Type B pancreatic cell (in vitro differentiated cells): ENCODE data around the gene CUL3. TPM values are rescaled to one million over a fixed set of nuclear protein-coding genes. Genes with fewer than 3 reads are reported as not detected.
A peak's percentile ranks its signal among the peaks of the same experiment; 100 is the strongest.
"Not testable (repeated sequence)": the region's sequence is repeated elsewhere in the genome, so short reads cannot be mapped to it uniquely, and the experiment has no call there.

Experiments
- DNase-seq: peaks from one replicate; pipeline ENCODE4 v3.0.0; 2021; ENCODE audit warnings: mixed read lengths; ENCODE audit not compliant: unreplicated experiment; ENCODE audit errors: extremely low spot score
- H3K27ac Mint-ChIP-seq: 2 replicates; pipeline ENCODE4 v1.8.0; 2021; ENCODE audit warnings: mild to moderate bottlenecking, mixed read lengths
- H3K27me3 Mint-ChIP-seq: 2 replicates; pipeline ENCODE4 v1.8.0; 2021; ENCODE audit warnings: mixed read lengths
- H3K36me3 Mint-ChIP-seq: 2 replicates; pipeline ENCODE4 v1.8.0; 2021; ENCODE audit warnings: mixed read lengths
- H3K4me1 Mint-ChIP-seq: one replicate; pipeline ENCODE4 v1.8.0; 2021; ENCODE audit warnings: mixed read lengths; ENCODE audit not compliant: unreplicated experiment
- H3K4me3 Mint-ChIP-seq: 2 replicates; pipeline ENCODE4 v1.8.0; 2021; ENCODE audit warnings: mild to moderate bottlenecking, mixed read lengths
- H3K9me3 Mint-ChIP-seq: 2 replicates; pipeline ENCODE4 v1.8.0; 2021; ENCODE audit warnings: mixed read lengths
- CTCF ChIP-seq: fragments of 200-600 bp; sonication (generic); conservative IDR thresholded peaks from 2 replicates; pipeline ENCODE4 v1.5.0; 2021; ENCODE audit warnings: antibody characterized with exemption, mild to moderate bottlenecking
- total RNA-seq: library from RNA; stranded (reverse); gene quantifications from 2 replicates; pipeline ENCODE4 v1.2.1, GENCODE V29; 2021; ENCODE audit warnings: low replicate concordance

CUL3 gene
- total RNA-seq, 1 donor from 2014 or later = 87.2 TPM

GRCh38 chr2:224532441-224532840 is 52.7 kb downstream of the CUL3 start:
- H3K27ac Mint-ChIP-seq = no peak overlapping the region
- DNase-seq = no peak
- peaks cover 24% of the 10 kb centered on the region for H3K4me1 Mint-ChIP-seq
- peak overlapping the region; percentile 4 for H3K4me3 Mint-ChIP-seq
- no peaks in the 10 kb centered on the region for H3K27me3 Mint-ChIP-seq
- H3K36me3 Mint-ChIP-seq = peaks cover 35% of the 10 kb centered on the region
- no peak for TF ChIP-seq CTCF
- H3K9me3 Mint-ChIP-seq = no peaks in the 10 kb centered on the region

- no peaks in the 10 kb centered on the region for H3K27me3 Mint-ChIP-seq
- no peak overlapping the region for H3K4me3 Mint-ChIP-seq
- H3K9me3 Mint-ChIP-seq = no peaks in the 10 kb centered on the region
- H3K36me3 Mint-ChIP-seq = peaks cover 44% of the 10 kb centered on the region
- peaks cover 50% of the 10 kb centered on the region for H3K4me1 Mint-ChIP-seq
- H3K27ac Mint-ChIP-seq = no peak overlapping the region
- no peak for DNase-seq
- no peak for TF ChIP-seq CTCF
Measured at GRCh38 chr2:224528171-224528570, 57.0 kb downstream of the CUL3 start.

GRCh38 chr2:224525774-224526173 is 59.4 kb downstream of the CUL3 start:
- no peak for DNase-seq
- H3K27me3 Mint-ChIP-seq = no peaks in the 10 kb centered on the region
- H3K4me1 Mint-ChIP-seq = peaks cover 39% of the 10 kb centered on the region
- no peak overlapping the region for H3K4me3 Mint-ChIP-seq
- H3K36me3 Mint-ChIP-seq = peaks cover 26% of the 10 kb centered on the region
- H3K9me3 Mint-ChIP-seq = no peaks in the 10 kb centered on the region
- H3K27ac Mint-ChIP-seq = peak overlapping the region; percentile 58
- TF ChIP-seq CTCF = no peak

- no peaks in the 10 kb centered on the region for H3K27me3 Mint-ChIP-seq
- H3K36me3 Mint-ChIP-seq = peaks cover 26% of the 10 kb centered on the region
- no peaks in the 10 kb centered on the region for H3K9me3 Mint-ChIP-seq
- DNase-seq = no peak
- no peak for TF ChIP-seq CTCF
- H3K4me3 Mint-ChIP-seq = no peak overlapping the region
- H3K4me1 Mint-ChIP-seq = peaks cover 39% of the 10 kb centered on the region
- H3K27ac Mint-ChIP-seq = peak overlapping the region; percentile 55
Measured at GRCh38 chr2:224524657-224525056, 60.5 kb downstream of the CUL3 start.

- Mint-ChIP-seq H3K9me3 (no peaks in the 10 kb centered on the region), H3K36me3 (peaks cover 26% of the 10 kb centered on the region), H3K4me1 (peaks cover 39% of the 10 kb centered on the region), H3K27me3 (no peaks in the 10 kb centered on the region), H3K27ac (peak overlapping the region; percentile 3), H3K4me3 (no peak overlapping the region)
- no peak for DNase-seq
- no peak for TF ChIP-seq CTCF
Measured at GRCh38 chr2:224523626-224524577, 61.3 kb downstream of the CUL3 start.

- peaks cover 23% of the 10 kb centered on the region for H3K36me3 Mint-ChIP-seq
- not testable (repeated sequence) for DNase-seq, H3K4me3 Mint-ChIP-seq, H3K27me3 Mint-ChIP-seq, H3K27ac Mint-ChIP-seq, H3K9me3 Mint-ChIP-seq
- peaks cover 31% of the 10 kb centered on the region for H3K4me1 Mint-ChIP-seq
Measured at GRCh38 chr2:224522483-224522882, 62.7 kb downstream of the CUL3 start.
